GM23338 (cell line): ENCODE results near the gene PGAP6. TPM values are rescaled to one million over a fixed set of nuclear protein-coding genes. Genes with fewer than 3 reads are reported as not detected.

Experiments
- ATAC-seq: fragments of 200-7000 bp; cut with Tn5 transposase; 3 replicates; pipeline ENCODE4 v1.9.1; 2020
- DNase-seq: peaks from one replicate; pipeline ENCODE4 v3.0.0-alpha.2; 2015; ENCODE audit warnings: low spot score
- H2AFZ ChIP-seq: fragments of 200-600 bp; sonication (generic); 2 replicates; pipeline ENCODE4 v1.8.0; 2016; ENCODE audit warnings: antibody characterized with exemption, mild to moderate bottlenecking, moderate library complexity
- H3F3A ChIP-seq: fragments of 200-600 bp; sonication (generic); replicated peaks from 2 replicates; pipeline ENCODE4 v1.8.0; 2017; ENCODE audit warnings: antibody characterized with exemption, mixed run types, low read depth
- H3K27ac ChIP-seq: fragments of 200-600 bp; sonication (generic); 2 replicates; pipeline ENCODE4 v1.6.1; 2016; ENCODE audit warnings: low read depth
- H3K27me3 ChIP-seq: fragments of 200-600 bp; sonication (generic); 2 replicates; pipeline ENCODE4 v1.8.0; 2016; ENCODE audit warnings: mild to moderate bottlenecking, mixed run types, moderate library complexity; ENCODE audit not compliant: insufficient read depth
- H3K36me3 ChIP-seq: fragments of 200-600 bp; sonication (generic); 2 replicates; pipeline ENCODE4 v1.8.0; 2016; ENCODE audit warnings: mild to moderate bottlenecking; ENCODE audit not compliant: insufficient read depth
- H3K4me1 ChIP-seq: fragments of 200-600 bp; sonication (generic); 2 replicates; pipeline ENCODE4 v1.8.0; 2016; ENCODE audit warnings: mild to moderate bottlenecking, moderate library complexity; ENCODE audit not compliant: insufficient read depth
- H3K4me2 ChIP-seq: fragments of 200-600 bp; sonication (generic); 2 replicates; pipeline ENCODE4 v1.7.1; 2017; ENCODE audit warnings: mixed run types
- H3K4me3 ChIP-seq: fragments of 200-600 bp; sonication (generic); 2 replicates; pipeline ENCODE4 v1.6.1; 2016; ENCODE audit warnings: mixed run types
- H3K79me2 ChIP-seq: fragments of 200-600 bp; sonication (generic); replicated peaks from 2 replicates; pipeline ENCODE4 v1.8.0; 2017; ENCODE audit warnings: mild to moderate bottlenecking; ENCODE audit not compliant: insufficient read depth
- H3K9me2 ChIP-seq: fragments of 200-600 bp; sonication (generic); 2 replicates; pipeline ENCODE4 v1.8.0; 2017; ENCODE audit not compliant: insufficient read depth
- H4K20me1 ChIP-seq: fragments of 200-600 bp; sonication (generic); replicated peaks from 2 replicates; pipeline ENCODE4 v1.8.0; 2017; ENCODE audit warnings: mild to moderate bottlenecking; ENCODE audit not compliant: insufficient read depth
- H3K27ac Mint-ChIP-seq: 2 replicates; pipeline ENCODE4 v1.8.0; 2020; ENCODE audit warnings: inconsistent platforms, mild to moderate bottlenecking, moderate library complexity, mixed read lengths
- H3K27me3 Mint-ChIP-seq: 3 replicates; pipeline ENCODE4 v1.8.0; 2022; ENCODE audit warnings: low read depth, mild to moderate bottlenecking, moderate library complexity, mixed read lengths, inconsistent platforms; ENCODE audit not compliant: insufficient read depth, poor library complexity
- H3K36me3 Mint-ChIP-seq: 3 replicates; pipeline ENCODE4 v1.8.0; 2021; ENCODE audit warnings: low read depth, mild to moderate bottlenecking, inconsistent platforms, moderate library complexity, mixed read lengths
- H3K4me1 Mint-ChIP-seq: 3 replicates; pipeline ENCODE4 v1.8.0; 2020; ENCODE audit warnings: mild to moderate bottlenecking, inconsistent platforms, mixed read lengths
- H3K4me3 Mint-ChIP-seq: 3 replicates; pipeline ENCODE4 v1.8.0; 2021; ENCODE audit warnings: moderate library complexity, mild to moderate bottlenecking, inconsistent platforms, mixed read lengths
- H3K9me3 Mint-ChIP-seq: 3 replicates; pipeline ENCODE4 v1.8.0; 2020; ENCODE audit warnings: moderate library complexity, mild to moderate bottlenecking, inconsistent platforms, mixed read lengths
- CREB1 ChIP-seq: fragments of 250-450 bp; sonication (Bioruptor Pico); IDR thresholded peaks from 2 replicates; pipeline ENCODE4 v1.5.0; 2020; ENCODE audit warnings: low read depth, mild to moderate bottlenecking, moderate library complexity
- POLR2AphosphoS5 ChIP-seq: IDR thresholded peaks from 2 replicates; pipeline ENCODE4 v1.6.1; 2016; ENCODE audit warnings: antibody characterized with exemption, low read depth
- STAT1 ChIP-seq: IDR thresholded peaks from one replicate; pipeline ENCODE4 v1.6.1; 2016; ENCODE audit warnings: antibody characterized with exemption; ENCODE audit not compliant: unreplicated experiment
- ZNF331 ChIP-seq: fragments of 250-450 bp; sonication (Bioruptor Pico); IDR thresholded peaks from 2 replicates; pipeline ENCODE4 v1.5.0; 2020; ENCODE audit warnings: low read depth, mild to moderate bottlenecking, moderate library complexity
- long read RNA-seq: library from polyadenylated mRNA; unstranded; transcript quantifications from one replicate; pipeline ENCODE4 v2.0.0, GENCODE V29; 2020; ENCODE audit not compliant: unreplicated experiment
- polyA plus RNA-seq: library from polyadenylated mRNA; unstranded; fragments of >200 nt; fragmentation: Nextera tagmentation; extraction: Ambion mirVana; gene quantifications from 2 replicates; pipeline ENCODE4 v1.2.1, GENCODE V29; 2016
- total RNA-seq: library from RNA; depleted of rRNA; stranded (reverse); fragments of >200 nt; shearing (Covaris generic); gene quantifications from 2 replicates; pipeline ENCODE4 v1.2.3, GENCODE V29; 2014; rRNA removed
- TF ChIP-seq, protein P1 (sequence below): IDR thresholded peaks from one replicate; pipeline ENCODE4 v1.6.1; 2018; ENCODE audit warnings: antibody characterized with exemption; ENCODE audit not compliant: unreplicated experiment
- TF ChIP-seq, protein P2 (sequence below): fragments of 250-450 bp; sonication (Bioruptor Pico); IDR thresholded peaks from 2 replicates; pipeline ENCODE4 v1.5.0; 2020; ENCODE audit warnings: mild to moderate bottlenecking, moderate library complexity

Gene PGAP6, protein sequence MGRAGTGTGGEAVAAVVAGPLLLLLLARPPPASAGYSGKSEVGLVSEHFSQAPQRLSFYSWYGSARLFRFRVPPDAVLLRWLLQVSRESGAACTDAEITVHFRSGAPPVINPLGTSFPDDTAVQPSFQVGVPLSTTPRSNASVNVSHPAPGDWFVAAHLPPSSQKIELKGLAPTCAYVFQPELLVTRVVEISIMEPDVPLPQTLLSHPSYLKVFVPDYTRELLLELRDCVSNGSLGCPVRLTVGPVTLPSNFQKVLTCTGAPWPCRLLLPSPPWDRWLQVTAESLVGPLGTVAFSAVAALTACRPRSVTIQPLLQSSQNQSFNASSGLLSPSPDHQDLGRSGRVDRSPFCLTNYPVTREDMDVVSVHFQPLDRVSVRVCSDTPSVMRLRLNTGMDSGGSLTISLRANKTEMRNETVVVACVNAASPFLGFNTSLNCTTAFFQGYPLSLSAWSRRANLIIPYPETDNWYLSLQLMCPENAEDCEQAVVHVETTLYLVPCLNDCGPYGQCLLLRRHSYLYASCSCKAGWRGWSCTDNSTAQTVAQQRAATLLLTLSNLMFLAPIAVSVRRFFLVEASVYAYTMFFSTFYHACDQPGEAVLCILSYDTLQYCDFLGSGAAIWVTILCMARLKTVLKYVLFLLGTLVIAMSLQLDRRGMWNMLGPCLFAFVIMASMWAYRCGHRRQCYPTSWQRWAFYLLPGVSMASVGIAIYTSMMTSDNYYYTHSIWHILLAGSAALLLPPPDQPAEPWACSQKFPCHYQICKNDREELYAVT
- 98.7 and 112 TPM in 2 replicates for total RNA-seq
- polyA plus RNA-seq, result 25.1 and 29.5 TPM in 2 replicates
- long read RNA-seq, partial matches to known transcripts, result 11 of 12 reads
- long read RNA-seq, other reads (novel, unspliced or antisense), result 1 of 12 reads

DNA sequence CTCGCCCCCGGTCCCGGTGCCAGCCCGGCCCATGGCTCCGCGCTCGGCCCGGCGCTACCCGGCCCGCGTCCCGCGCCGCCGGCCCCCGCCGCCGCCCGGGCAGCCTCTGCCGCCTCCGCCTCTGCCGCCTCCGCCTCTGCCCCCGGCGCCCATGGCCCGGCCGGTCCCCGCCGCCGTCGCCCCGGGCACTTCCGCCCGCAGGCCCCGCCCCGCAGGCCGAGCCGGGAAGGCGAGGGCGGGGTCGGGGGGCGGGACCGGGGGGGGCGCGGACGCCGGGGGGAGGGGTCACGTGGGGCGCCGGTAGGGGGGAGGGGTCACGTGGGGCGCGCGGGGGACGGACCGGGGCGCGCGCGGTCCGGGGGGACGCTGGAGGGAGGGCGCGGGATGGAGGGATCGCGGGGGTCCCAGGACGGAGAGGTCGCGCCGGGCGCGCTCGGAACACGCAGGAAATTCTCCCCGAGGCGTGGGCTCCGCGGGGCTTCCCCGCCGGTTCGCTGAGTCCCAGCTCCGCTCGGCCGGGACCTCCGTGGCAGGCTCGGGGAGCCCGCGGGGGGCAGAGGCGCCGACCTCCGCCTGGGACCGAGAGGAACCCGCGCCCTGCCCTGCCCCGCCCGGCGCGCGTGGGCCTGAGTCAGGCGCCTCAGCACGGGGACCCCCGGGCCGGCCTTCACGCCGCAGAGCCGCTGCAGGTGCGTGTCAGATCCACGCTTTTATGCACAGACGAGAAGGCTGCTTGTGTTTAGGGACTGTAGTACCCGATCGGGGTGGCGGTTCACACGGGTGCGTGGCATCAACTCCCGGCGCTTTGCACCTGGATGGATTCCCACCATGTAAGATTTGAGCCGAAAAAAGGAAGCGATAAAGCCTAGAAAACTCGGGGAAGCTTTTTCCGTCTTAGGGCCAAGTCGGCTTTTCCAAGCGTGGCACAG, at the start of gene PGAP6:
TSS of gene PGAP6 (minus strand) at position 190 of the 929 bp plus-strand sequence. CDS start at position 33, 157 bp downstream.
- no peak for TF ChIP-seq ZNF331 (CRISPR knock-in tag)
- peak; percentile 60 for TF ChIP-seq POLR2AphosphoS5
- Histone ChIP-seq H3K27ac (peak within 1 kb of the TSS; percentile 98), H2AFZ (no peak within 1 kb of the TSS), H4K20me1 (peaks cover 5% of the 10 kb centered on the region), H3K4me2 (peak within 1 kb of the TSS; percentile 90), H3K4me1 (peaks cover 42% of the 10 kb centered on the region), H3K79me2 (peaks cover 29% of the 10 kb centered on the region), H3F3A (peaks cover 37% of the 10 kb centered on the region), H3K9me2 (no peaks in the 10 kb centered on the region), H3K27me3 (no peaks in the 10 kb centered on the region), H3K36me3 (no peaks in the 10 kb centered on the region), H3K4me3 (peak within 1 kb of the TSS; percentile 95)
- H3K27me3 Mint-ChIP-seq, result peaks cover 36% of the 10 kb centered on the region
- peaks cover 15% of the 10 kb centered on the region; the same call in 2 of the 3 replicates for H3K36me3 Mint-ChIP-seq
- peak within 1 kb of the TSS; percentile 87 for H3K4me3 Mint-ChIP-seq
- ATAC-seq (no peak), DNase-seq (peak; percentile 71)
- H3K4me1 Mint-ChIP-seq, result peaks cover 35% of the 10 kb centered on the region
- peak within 1 kb of the TSS; percentile 93; the same call in 1 of the 2 replicates for H3K27ac Mint-ChIP-seq
- no peaks in the 10 kb centered on the region; the same call in 2 of the 3 replicates for H3K9me3 Mint-ChIP-seq

DNA sequence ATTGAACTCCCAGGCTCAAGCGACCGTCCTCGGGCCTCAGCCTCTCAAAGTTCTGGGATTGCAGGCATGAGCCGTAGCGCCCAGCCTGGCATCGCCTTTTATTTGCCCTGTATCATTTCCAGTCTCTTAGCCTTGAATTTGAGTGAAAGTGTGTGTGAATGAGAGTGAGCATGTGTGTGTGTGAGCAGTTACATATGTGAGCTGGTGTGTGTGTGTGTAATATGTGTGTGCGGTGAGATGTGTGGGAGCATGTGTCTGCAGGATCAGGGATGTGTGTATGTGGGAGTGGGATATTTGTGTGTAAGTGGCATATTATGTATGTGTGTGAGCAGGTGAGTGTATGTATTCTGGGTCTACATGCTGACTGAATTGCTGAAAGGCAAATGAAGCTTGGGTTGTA, 49.1 kb upstream of the PGAP6 start:
- no peak for ATAC-seq
- no peak for DNase-seq
- no peak overlapping the region for H3K4me3 ChIP-seq
- 0 out of 2 replicates have a peak, but pooled peaks cover 3% of the 10 kb centered on the region for H3F3A ChIP-seq
- no peaks in the 10 kb centered on the region for H3K36me3 ChIP-seq
- peaks cover 4% of the 10 kb centered on the region; the same call in 1 of the 2 replicates for H3K4me1 ChIP-seq
- no peak overlapping the region for H2AFZ ChIP-seq
- no peak overlapping the region for H3K4me3 Mint-ChIP-seq
- no peaks in the 10 kb centered on the region for H3K9me2 ChIP-seq
- no peak overlapping the region for H3K27ac ChIP-seq
- peaks cover 7% of the 10 kb centered on the region for H3K4me1 Mint-ChIP-seq
- H4K20me1 ChIP-seq, result peaks cover 26% of the 10 kb centered on the region
- H3K27ac Mint-ChIP-seq, result peak overlapping the region; percentile 8; the same call in 1 of the 2 replicates
- H3K4me2 ChIP-seq, result no peak overlapping the region
- no peaks in the 10 kb centered on the region for H3K9me3 Mint-ChIP-seq
- peaks cover 13% of the 10 kb centered on the region for H3K36me3 Mint-ChIP-seq
- H3K27me3 Mint-ChIP-seq, result peaks cover 17% of the 10 kb centered on the region
- H3K79me2 ChIP-seq, result peaks cover 57% of the 10 kb centered on the region
- peaks cover 16% of the 10 kb centered on the region for H3K27me3 ChIP-seq
- TF ChIP-seq STAT1 (no peak), POLR2AphosphoS5 (no peak), CREB1 (CRISPR knock-in tag) (no peak)
- TF ChIP-seq, protein P1, sequence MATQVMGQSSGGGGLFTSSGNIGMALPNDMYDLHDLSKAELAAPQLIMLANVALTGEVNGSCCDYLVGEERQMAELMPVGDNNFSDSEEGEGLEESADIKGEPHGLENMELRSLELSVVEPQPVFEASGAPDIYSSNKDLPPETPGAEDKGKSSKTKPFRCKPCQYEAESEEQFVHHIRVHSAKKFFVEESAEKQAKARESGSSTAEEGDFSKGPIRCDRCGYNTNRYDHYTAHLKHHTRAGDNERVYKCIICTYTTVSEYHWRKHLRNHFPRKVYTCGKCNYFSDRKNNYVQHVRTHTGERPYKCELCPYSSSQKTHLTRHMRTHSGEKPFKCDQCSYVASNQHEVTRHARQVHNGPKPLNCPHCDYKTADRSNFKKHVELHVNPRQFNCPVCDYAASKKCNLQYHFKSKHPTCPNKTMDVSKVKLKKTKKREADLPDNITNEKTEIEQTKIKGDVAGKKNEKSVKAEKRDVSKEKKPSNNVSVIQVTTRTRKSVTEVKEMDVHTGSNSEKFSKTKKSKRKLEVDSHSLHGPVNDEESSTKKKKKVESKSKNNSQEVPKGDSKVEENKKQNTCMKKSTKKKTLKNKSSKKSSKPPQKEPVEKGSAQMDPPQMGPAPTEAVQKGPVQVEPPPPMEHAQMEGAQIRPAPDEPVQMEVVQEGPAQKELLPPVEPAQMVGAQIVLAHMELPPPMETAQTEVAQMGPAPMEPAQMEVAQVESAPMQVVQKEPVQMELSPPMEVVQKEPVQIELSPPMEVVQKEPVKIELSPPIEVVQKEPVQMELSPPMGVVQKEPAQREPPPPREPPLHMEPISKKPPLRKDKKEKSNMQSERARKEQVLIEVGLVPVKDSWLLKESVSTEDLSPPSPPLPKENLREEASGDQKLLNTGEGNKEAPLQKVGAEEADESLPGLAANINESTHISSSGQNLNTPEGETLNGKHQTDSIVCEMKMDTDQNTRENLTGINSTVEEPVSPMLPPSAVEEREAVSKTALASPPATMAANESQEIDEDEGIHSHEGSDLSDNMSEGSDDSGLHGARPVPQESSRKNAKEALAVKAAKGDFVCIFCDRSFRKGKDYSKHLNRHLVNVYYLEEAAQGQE, result no peak
- TF ChIP-seq, protein P2, sequence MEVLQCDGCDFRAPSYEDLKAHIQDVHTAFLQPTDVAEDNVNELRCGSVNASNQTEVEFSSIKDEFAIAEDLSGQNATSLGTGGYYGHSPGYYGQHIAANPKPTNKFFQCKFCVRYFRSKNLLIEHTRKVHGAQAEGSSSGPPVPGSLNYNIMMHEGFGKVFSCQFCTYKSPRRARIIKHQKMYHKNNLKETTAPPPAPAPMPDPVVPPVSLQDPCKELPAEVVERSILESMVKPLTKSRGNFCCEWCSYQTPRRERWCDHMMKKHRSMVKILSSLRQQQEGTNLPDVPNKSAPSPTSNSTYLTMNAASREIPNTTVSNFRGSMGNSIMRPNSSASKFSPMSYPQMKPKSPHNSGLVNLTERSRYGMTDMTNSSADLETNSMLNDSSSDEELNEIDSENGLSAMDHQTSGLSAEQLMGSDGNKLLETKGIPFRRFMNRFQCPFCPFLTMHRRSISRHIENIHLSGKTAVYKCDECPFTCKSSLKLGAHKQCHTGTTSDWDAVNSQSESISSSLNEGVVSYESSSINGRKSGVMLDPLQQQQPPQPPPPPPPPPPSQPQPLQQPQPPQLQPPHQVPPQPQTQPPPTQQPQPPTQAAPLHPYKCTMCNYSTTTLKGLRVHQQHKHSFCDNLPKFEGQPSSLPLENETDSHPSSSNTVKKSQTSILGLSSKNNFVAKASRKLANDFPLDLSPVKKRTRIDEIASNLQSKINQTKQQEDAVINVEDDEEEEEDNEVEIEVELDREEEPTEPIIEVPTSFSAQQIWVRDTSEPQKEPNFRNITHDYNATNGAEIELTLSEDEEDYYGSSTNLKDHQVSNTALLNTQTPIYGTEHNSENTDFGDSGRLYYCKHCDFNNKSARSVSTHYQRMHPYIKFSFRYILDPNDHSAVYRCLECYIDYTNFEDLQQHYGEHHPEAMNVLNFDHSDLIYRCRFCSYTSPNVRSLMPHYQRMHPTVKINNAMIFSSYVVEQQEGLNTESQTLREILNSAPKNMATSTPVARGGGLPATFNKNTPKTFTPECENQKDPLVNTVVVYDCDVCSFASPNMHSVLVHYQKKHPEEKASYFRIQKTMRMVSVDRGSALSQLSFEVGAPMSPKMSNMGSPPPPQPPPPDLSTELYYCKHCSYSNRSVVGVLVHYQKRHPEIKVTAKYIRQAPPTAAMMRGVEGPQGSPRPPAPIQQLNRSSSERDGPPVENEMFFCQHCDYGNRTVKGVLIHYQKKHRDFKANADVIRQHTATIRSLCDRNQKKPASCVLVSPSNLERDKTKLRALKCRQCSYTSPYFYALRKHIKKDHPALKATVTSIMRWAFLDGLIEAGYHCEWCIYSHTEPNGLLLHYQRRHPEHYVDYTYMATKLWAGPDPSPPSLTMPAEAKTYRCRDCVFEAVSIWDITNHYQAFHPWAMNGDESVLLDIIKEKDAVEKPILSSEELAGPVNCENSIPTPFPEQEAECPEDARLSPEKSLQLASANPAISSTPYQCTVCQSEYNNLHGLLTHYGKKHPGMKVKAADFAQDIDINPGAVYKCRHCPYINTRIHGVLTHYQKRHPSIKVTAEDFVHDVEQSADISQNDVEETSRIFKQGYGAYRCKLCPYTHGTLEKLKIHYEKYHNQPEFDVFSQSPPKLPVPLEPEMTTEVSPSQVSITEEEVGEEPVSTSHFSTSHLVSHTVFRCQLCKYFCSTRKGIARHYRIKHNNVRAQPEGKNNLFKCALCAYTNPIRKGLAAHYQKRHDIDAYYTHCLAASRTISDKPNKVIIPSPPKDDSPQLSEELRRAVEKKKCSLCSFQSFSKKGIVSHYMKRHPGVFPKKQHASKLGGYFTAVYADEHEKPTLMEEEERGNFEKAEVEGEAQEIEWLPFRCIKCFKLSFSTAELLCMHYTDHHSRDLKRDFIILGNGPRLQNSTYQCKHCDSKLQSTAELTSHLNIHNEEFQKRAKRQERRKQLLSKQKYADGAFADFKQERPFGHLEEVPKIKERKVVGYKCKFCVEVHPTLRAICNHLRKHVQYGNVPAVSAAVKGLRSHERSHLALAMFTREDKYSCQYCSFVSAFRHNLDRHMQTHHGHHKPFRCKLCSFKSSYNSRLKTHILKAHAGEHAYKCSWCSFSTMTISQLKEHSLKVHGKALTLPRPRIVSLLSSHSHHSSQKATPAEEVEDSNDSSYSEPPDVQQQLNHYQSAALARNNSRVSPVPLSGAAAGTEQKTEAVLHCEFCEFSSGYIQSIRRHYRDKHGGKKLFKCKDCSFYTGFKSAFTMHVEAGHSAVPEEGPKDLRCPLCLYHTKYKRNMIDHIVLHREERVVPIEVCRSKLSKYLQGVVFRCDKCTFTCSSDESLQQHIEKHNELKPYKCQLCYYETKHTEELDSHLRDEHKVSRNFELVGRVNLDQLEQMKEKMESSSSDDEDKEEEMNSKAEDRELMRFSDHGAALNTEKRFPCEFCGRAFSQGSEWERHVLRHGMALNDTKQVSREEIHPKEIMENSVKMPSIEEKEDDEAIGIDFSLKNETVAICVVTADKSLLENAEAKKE (CRISPR knock-in tag), result no peak
